GM10266 (cell line): ENCODE measurements around the gene PHLPP1.
"Not testable (repeated sequence)": the region's sequence is repeated elsewhere in the genome, so short reads cannot be mapped to it uniquely, and the experiment has no call there.

ENCODE experiments used
- DNase-seq: peaks from one replicate; pipeline ENCODE4 v3.0.0; 2012; ENCODE audit errors: extremely low spot score
- CTCF ChIP-seq: IDR thresholded peaks from 2 replicates; pipeline ENCODE4 v1.5.1; 2012; ENCODE audit warnings: mild to moderate bottlenecking, low read depth; ENCODE audit not compliant: control insufficient read depth, insufficient read depth; ENCODE audit errors: missing control alignments

Gene PHLPP1

GRCh38 chr18:62904396-62905285, 189.3 kb downstream of the PHLPP1 start:
- DNase-seq: no peak
- TF ChIP-seq CTCF: no peak

GRCh38 chr18:62912885-62913284, 197.5 kb downstream of the PHLPP1 start:
- peak; percentile 22 for DNase-seq
- TF ChIP-seq CTCF: no peak

- DNase-seq: not testable (repeated sequence)
Measured at GRCh38 chr18:62913824-62914223, 198.5 kb downstream of the PHLPP1 start.

- DNase-seq: no peak
- no peak for TF ChIP-seq CTCF
Measured at GRCh38 chr18:62914871-62915392, 199.6 kb downstream of the PHLPP1 start.

GRCh38 chr18:62918361-62918760, 203.0 kb downstream of the PHLPP1 start:
- no peak for DNase-seq
- TF ChIP-seq CTCF: no peak

- no peak for TF ChIP-seq CTCF
- no peak for DNase-seq
Measured at GRCh38 chr18:62919109-62919838, 203.9 kb downstream of the PHLPP1 start.

GRCh38 chr18:62925031-62925688, 209.8 kb downstream of the PHLPP1 start:
- DNase-seq: no peak
- TF ChIP-seq CTCF: no peak
